GM23248 (cell line): ENCODE measurements around the gene ZC3H18. TPM values are rescaled to one million over a fixed set of nuclear protein-coding genes. Genes with fewer than 3 reads are reported as not detected.

ENCODE experiments used
- DNase-seq: peaks from one replicate; pipeline ENCODE4 v3.0.0-alpha.2; 2015
- H2AFZ ChIP-seq: fragments of 200-600 bp; sonication (generic); 2 replicates; pipeline ENCODE4 v1.6.1; 2016; ENCODE audit warnings: antibody characterized with exemption
- H3F3A ChIP-seq: fragments of 200-600 bp; sonication (generic); 2 replicates; pipeline ENCODE4 v1.6.1; 2016; ENCODE audit warnings: mild to moderate bottlenecking, antibody characterized with exemption, mixed run types; ENCODE audit not compliant: insufficient read depth
- H3K27ac ChIP-seq: fragments of 200-600 bp; sonication (generic); 2 replicates; pipeline ENCODE4 v1.5.1; 2016; ENCODE audit warnings: mild to moderate bottlenecking
- H3K27me3 ChIP-seq: fragments of 200-600 bp; sonication (generic); replicated peaks from 2 replicates; pipeline ENCODE4 v1.6.1; 2016; ENCODE audit warnings: mild to moderate bottlenecking; ENCODE audit not compliant: insufficient read depth
- H3K36me3 ChIP-seq: fragments of 200-600 bp; sonication (generic); 2 replicates; pipeline ENCODE4 v1.6.1; 2016; ENCODE audit warnings: low read depth, mild to moderate bottlenecking
- H3K4me1 ChIP-seq: fragments of 200-600 bp; sonication (generic); 2 replicates; pipeline ENCODE4 v1.6.1; 2016; ENCODE audit warnings: mild to moderate bottlenecking; ENCODE audit not compliant: insufficient read depth
- H3K4me2 ChIP-seq: fragments of 200-600 bp; sonication (generic); one replicate; pipeline ENCODE4 v1.6.1; 2016; ENCODE audit warnings: mild to moderate bottlenecking; ENCODE audit not compliant: unreplicated experiment
- H3K4me3 ChIP-seq: fragments of 200-600 bp; sonication (generic); 2 replicates; pipeline ENCODE4 v1.5.1; 2016; ENCODE audit warnings: mild to moderate bottlenecking
- H3K79me2 ChIP-seq: fragments of 200-600 bp; sonication (generic); 2 replicates; pipeline ENCODE4 v1.6.1; 2016; ENCODE audit warnings: mild to moderate bottlenecking; ENCODE audit not compliant: insufficient read depth
- H3K9ac ChIP-seq: fragments of 200-600 bp; sonication (generic); 2 replicates; pipeline ENCODE4 v1.6.1; 2016; ENCODE audit warnings: mild to moderate bottlenecking
- H3K9me2 ChIP-seq: fragments of 200-600 bp; sonication (generic); 2 replicates; pipeline ENCODE4 v1.6.1; 2016; ENCODE audit warnings: mixed run types, mild to moderate bottlenecking, moderate library complexity; ENCODE audit not compliant: insufficient read depth
- H3K9me3 ChIP-seq: fragments of 200-600 bp; sonication (generic); one replicate; pipeline ENCODE4 v1.6.1; 2017; ENCODE audit warnings: low read depth
- H4K20me1 ChIP-seq: fragments of 200-600 bp; sonication (generic); 2 replicates; pipeline ENCODE4 v1.6.0; 2016; ENCODE audit not compliant: insufficient read depth
- EZH2 ChIP-seq: fragments of 200-600 bp; sonication (generic); IDR thresholded peaks from 2 replicates; pipeline ENCODE4 v1.6.1; 2018; ENCODE audit warnings: antibody characterized with exemption, mild to moderate bottlenecking; ENCODE audit not compliant: insufficient read depth, poor library complexity, severe bottlenecking
- EZH2phosphoT487 ChIP-seq: fragments of 200-600 bp; sonication (generic); IDR thresholded peaks from 2 replicates; pipeline ENCODE4 v1.6.1; 2018; ENCODE audit warnings: antibody characterized with exemption, moderate library complexity, mild to moderate bottlenecking, low read depth; ENCODE audit not compliant: insufficient read depth
- WGBS, 2 experiments: methylation state at CpG; one replicate each; pipeline ENCODE4 v1.1.6; 2015 to 2017; ENCODE audit warnings: low lambda C conversion rate in 2 of 2, low coverage in 1 of 2; ENCODE audit errors: missing lambda C conversion rate in 2 of 2; 5-methylcytosine and 5-hydroxymethylcytosine counted together
- in situ Hi-C: fragments of 300-500 bp; cut with MboI; formaldehyde crosslinking; loops from 2 replicates; pipeline ENCODE4 v1.15.0; 2020
- polyA plus RNA-seq: library from polyadenylated mRNA; unstranded; fragments of >200 nt; fragmentation: Nextera tagmentation; extraction: Ambion mirVana; gene quantifications from 2 replicates; pipeline ENCODE4 v1.2.1, GENCODE V29; 2016
- total RNA-seq: library from RNA; depleted of rRNA; stranded (reverse); fragments of >200 nt; shearing (Covaris generic); gene quantifications from 2 replicates; pipeline ENCODE4 v1.2.3, GENCODE V29; 2014

Gene ZC3H18
- total and polyA plus RNA-seq, 2 experiments from 2014 or later, result 9.7 to 24.9 TPM

DNA sequence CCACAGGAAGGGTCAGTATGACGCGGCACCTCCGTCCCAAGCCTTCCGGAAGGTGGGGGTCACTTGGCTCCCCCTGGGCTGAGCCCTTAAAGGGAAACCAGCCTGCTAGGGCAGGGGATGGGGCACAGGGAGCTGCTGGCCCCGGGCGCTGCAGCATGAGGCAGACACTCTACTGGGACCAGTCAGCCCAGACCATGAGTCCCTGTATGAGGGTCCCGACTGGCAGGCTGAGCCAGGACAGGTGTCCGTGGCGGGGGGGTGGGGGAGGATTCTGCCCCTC, 43.4 kb upstream of the ZC3H18 start:
- H3K36me3 ChIP-seq, result no peaks in the 10 kb centered on the region
- H3K4me2 ChIP-seq, result no peak overlapping the region
- no peak for DNase-seq
- no peaks in the 10 kb centered on the region for H4K20me1 ChIP-seq
- H3K4me1 ChIP-seq, result no peaks in the 10 kb centered on the region
- H2AFZ ChIP-seq, result no peak overlapping the region
- H3K9me3 ChIP-seq, result no peaks in the 10 kb centered on the region
- no peaks in the 10 kb centered on the region for H3F3A ChIP-seq
- H3K9me2 ChIP-seq, result no peaks in the 10 kb centered on the region
- no peaks in the 10 kb centered on the region for H3K79me2 ChIP-seq
- H3K9ac ChIP-seq, result no peak overlapping the region
- no peaks in the 10 kb centered on the region for H3K27me3 ChIP-seq
- no peak for TF ChIP-seq EZH2
- no peak for TF ChIP-seq EZH2phosphoT487
- 70 to 72% methylated on average over 9 of the region's 9 CpGs for WGBS, 2 experiments
- no peak overlapping the region for H3K27ac ChIP-seq
- in situ Hi-C loops, result loop anchor here (10.0 kb wide), 1 partner anchor 72 kb away; the partner anchor contains the start of gene ZFPM1
- H3K4me3 ChIP-seq, result no peak overlapping the region

DNA sequence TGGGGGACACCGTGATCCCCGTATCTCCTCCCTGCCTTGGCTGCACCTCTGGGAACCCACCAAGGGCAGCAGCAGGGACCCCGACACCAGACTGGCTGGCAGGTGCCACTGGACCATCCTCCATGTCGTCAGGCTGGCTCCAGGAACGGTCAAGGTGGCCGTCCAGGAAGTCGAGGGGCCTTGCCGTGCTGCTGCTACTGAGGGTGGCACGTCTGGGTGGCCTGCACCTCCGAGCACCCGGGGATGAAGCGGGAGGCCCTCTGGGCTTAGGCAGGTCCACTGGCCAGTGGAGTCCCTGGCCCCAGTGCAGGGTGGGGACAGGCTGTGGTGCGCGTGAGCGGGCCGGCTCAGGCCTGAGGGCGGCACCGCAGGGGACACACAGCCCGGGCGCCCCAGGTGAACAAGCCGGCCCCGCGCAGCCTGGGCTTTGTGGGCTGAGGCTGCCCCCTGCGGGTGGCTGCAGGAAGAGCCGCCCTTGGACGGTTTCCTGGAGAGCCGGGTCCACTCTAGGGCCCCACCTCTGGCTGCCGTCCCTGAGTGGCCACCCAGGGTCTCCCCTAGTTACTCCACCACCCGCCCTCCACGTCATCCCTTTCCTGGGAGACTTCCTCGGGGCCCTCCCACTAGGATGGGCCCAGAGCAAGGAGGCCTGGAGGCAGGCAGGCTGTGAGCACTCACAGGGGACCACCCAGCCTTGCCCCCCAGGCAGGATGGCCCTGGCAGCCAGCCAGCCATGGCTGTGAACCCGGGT, 42.8 kb upstream of the ZC3H18 start:
- Histone ChIP-seq H3K9me2 (no peaks in the 10 kb centered on the region), H3F3A (no peaks in the 10 kb centered on the region), H3K4me2 (no peak overlapping the region), H3K27ac (no peak overlapping the region), H3K79me2 (no peaks in the 10 kb centered on the region), H3K36me3 (no peaks in the 10 kb centered on the region), H3K9me3 (no peaks in the 10 kb centered on the region), H3K4me1 (no peaks in the 10 kb centered on the region), H4K20me1 (no peaks in the 10 kb centered on the region), H2AFZ (no peak overlapping the region), H3K9ac (no peak overlapping the region), H3K4me3 (no peak overlapping the region), H3K27me3 (no peaks in the 10 kb centered on the region)
- 25 to 33% methylated on average over 24 to 31 of the region's 32 CpGs for WGBS, 2 experiments
- in situ Hi-C loops, result loop anchor here (10.0 kb wide), 1 partner anchor 73 kb away; the partner anchor contains the start of gene ZFPM1
- no peak for TF ChIP-seq EZH2
- no peak for TF ChIP-seq EZH2phosphoT487
- peak; percentile 74 for DNase-seq

DNA sequence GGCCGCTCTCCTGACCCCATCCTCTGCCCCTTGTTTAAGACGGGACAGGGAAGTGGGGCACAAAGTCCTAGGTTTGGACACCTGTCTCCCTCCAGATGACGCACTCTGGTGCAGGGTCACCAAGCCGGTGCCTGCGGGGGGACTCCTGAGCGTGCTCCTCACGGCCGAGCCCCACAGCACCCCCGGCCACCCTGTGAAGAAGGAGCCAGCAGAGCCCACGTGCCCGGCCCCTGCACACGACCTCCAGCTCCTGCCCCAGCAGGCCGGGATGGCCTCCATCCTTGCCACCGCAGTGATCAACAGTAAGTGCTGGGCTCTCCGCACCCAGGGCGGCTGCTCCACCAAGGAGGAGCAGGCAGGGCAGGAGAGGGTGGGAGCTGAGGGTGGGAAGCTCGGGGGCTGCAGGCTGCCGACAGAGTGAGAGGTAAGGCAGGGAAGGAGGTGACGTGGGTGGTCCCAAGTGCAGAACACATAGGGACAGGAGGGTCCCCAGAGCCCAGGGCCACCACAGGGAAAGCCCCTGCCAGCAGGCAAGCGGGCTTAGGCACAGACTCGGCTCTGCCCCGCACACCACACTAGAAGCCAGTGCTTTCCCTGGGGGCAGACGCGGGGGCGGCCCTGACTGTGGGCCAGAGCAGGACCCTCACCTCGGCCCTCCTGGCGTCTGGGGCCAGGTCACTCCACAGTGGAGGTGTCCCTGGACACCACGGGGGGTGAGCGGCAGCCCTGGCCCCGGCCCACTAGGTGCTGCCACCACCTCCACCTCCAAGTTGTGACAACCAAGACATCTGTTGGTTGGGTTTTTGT, 42.1 kb upstream of the ZC3H18 start:
- Histone ChIP-seq H2AFZ (no peak overlapping the region), H4K20me1 (no peaks in the 10 kb centered on the region), H3K4me3 (no peak overlapping the region), H3K79me2 (no peaks in the 10 kb centered on the region), H3K36me3 (no peaks in the 10 kb centered on the region), H3K9me2 (no peaks in the 10 kb centered on the region), H3K9ac (no peak overlapping the region), H3K27me3 (no peaks in the 10 kb centered on the region), H3F3A (no peaks in the 10 kb centered on the region), H3K27ac (no peak overlapping the region), H3K9me3 (no peaks in the 10 kb centered on the region), H3K4me2 (no peak overlapping the region), H3K4me1 (no peaks in the 10 kb centered on the region)
- in situ Hi-C loops, result loop anchor here (10.0 kb wide), 1 partner anchor 73 kb away; the partner anchor contains the start of gene ZFPM1
- 71 to 72% methylated on average over 25 to 29 of the region's 30 CpGs for WGBS, 2 experiments
- TF ChIP-seq EZH2 (no peak), EZH2phosphoT487 (no peak)
- no peak for DNase-seq

DNA sequence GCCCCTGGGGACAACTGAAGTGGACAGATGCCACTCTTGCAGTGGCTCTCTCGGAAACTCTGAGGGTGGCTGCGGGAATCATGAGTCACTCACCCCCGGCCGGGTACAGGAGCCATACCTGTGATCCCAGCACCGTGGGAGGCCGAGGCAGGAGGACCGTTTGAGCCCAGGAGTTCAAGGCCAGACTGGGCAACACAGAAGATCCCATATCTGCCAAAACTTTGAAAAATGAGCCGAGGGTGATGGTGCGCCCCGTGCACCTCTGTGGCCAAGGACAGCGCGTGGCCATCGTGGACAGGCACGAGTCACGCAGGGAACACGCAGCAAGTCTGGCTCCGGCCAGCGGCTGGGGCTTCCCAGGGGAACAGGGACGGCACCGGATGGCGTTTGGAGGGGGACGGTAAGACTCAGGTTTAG, 41.3 kb upstream of the ZC3H18 start:
- no peak overlapping the region for H2AFZ ChIP-seq
- no peaks in the 10 kb centered on the region for H4K20me1 ChIP-seq
- H3K4me3 ChIP-seq, result no peak overlapping the region
- no peak for TF ChIP-seq EZH2
- TF ChIP-seq EZH2phosphoT487, result no peak
- no peak for DNase-seq
- no peaks in the 10 kb centered on the region for H3K79me2 ChIP-seq
- H3K9ac ChIP-seq, result no peak overlapping the region
- H3F3A ChIP-seq, result no peaks in the 10 kb centered on the region
- no peak overlapping the region for H3K4me2 ChIP-seq
- no peaks in the 10 kb centered on the region for H3K27me3 ChIP-seq
- in situ Hi-C loops, result loop anchor here (10.0 kb wide), 1 partner anchor 74 kb away; the partner anchor contains the start of gene ZFPM1
- no peaks in the 10 kb centered on the region for H3K36me3 ChIP-seq
- no peak overlapping the region for H3K27ac ChIP-seq
- H3K9me3 ChIP-seq, result no peaks in the 10 kb centered on the region
- no peaks in the 10 kb centered on the region for H3K9me2 ChIP-seq
- H3K4me1 ChIP-seq, result no peaks in the 10 kb centered on the region
- 88 to 89% methylated on average over 21 to 22 of the region's 22 CpGs for WGBS, 2 experiments
